Hair follicular keratinocyte (primary cell): ENCODE measurements around the gene TNFSF8. TPM values are rescaled to one million over a fixed set of nuclear protein-coding genes. Genes with fewer than 3 reads are reported as not detected.

Experiments used
- total RNA-seq: library from RNA; depleted of rRNA; stranded (reverse); fragments of >200 nt; gene quantifications from 2 replicates; pipeline ENCODE4 v1.2.3, GENCODE V29; 2015

The TNFSF8 gene, protein sequence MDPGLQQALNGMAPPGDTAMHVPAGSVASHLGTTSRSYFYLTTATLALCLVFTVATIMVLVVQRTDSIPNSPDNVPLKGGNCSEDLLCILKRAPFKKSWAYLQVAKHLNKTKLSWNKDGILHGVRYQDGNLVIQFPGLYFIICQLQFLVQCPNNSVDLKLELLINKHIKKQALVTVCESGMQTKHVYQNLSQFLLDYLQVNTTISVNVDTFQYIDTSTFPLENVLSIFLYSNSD
- not detected in 2 replicates for total RNA-seq

DNA sequence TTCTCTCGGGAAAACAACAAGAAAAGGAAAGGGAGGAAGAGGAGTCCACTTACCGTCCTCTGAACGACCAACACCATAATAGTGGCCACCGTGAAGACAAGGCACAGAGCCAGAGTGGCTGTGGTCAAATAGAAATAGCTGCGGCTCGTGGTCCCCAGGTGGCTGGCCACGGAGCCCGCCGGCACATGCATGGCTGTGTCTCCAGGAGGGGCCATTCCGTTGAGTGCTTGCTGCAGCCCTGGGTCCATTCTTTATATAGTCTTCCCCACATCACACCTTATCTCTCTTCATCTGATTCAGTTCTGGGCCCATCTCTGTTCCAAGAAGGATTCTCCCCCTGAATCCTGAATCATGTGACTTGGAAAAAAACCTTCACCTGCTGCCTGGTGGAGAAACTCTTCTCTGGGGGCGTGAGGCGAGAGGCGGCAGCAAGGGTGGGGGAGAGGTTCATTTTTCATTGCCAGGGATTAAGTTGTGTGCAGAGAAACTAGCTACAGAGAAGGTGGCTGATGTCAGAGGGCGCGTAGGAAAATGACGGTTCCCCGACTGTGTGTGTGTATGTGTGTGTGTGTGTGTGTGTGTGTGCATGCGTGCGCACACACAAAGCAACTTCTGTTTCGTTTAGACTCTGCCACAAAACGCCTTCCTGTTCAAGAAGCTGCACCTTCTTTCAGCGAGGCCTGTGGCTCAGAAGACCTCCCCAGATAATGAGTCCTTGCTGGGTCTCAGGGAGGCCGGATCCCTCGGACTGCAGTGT is at the start of gene TNFSF8:
Gene TNFSF8, minus strand, starts transcription at position 536 of the 757 bp plus-strand sequence. Its CDS starts 288 bp downstream, at position 248.

Other genes starting within 250 kb of the TNFSF8 start
- gene TEX48, start 248.4 kb downstream of the TNFSF8 start, total RNA-seq, result not detected in 2 replicates
- gene TNFSF15, start 124.6 kb downstream of the TNFSF8 start, total RNA-seq, result 1.3 and 1.6 TPM in 2 replicates
- 155 and 263 TPM in 2 replicates for gene TNC, start 187.6 kb upstream of the TNFSF8 start, total RNA-seq